H1 (cell line): Measurements from ENCODE around the gene TSHR. TPM values are rescaled to one million over a fixed set of nuclear protein-coding genes. Genes with fewer than 3 reads are reported as not detected.

ENCODE experiments used
- CTCF ChIA-PET: fragments of 300-600 bp; sonication (Branson Sonifier 250); formaldehyde crosslinking; loops from one replicate; lab custom pipeline; 2021; ENCODE audit not compliant: partially characterized antibody; lab: Charles Lee
- POLR2A ChIA-PET: fragments of 300-600 bp; sonication (Branson Sonifier 250); formaldehyde crosslinking; loops from one replicate; lab custom pipeline; 2021; ENCODE audit warnings: inconsistent platforms; ENCODE audit not compliant: partially characterized antibody; lab: Charles Lee
- DNase-seq, 2 experiments: peaks; one replicate each; pipeline versions ENCODE4 v3.0.0 to v3.0.0-alpha.2; 2010 to 2022; ENCODE audit warnings: low spot score in 2 of 2, low read depth in 1 of 2, mixed read lengths in 1 of 2
- FAIRE-seq: peaks from 2 replicates; lab custom pipeline; 2011; peaks lifted over from hg19 to GRCh38; lab: Jason Lieb, UNC
- H2AFZ ChIP-seq: 2 replicates; pipeline ENCODE4 v1.8.1; 2012; ENCODE audit warnings: low read length, inconsistent platforms
- H2AK5ac ChIP-seq: 2 replicates; pipeline ENCODE4 v1.6.1; 2013; ENCODE audit warnings: low read depth, low read length
- H2BK120ac ChIP-seq: replicated peaks from 2 replicates; pipeline ENCODE3; 2013; ENCODE audit warnings: low read depth, low read length, inconsistent platforms
- H2BK12ac ChIP-seq: 2 replicates; pipeline ENCODE4 v1.6.1; 2013; ENCODE audit warnings: low read depth, low read length
- H2BK15ac ChIP-seq: 2 replicates; pipeline ENCODE4 v1.6.1; 2013; ENCODE audit warnings: low read length
- H2BK20ac ChIP-seq: 2 replicates; pipeline ENCODE4 v1.6.1; 2013; ENCODE audit warnings: low read length
- H2BK5ac ChIP-seq: 2 replicates; pipeline ENCODE4 v1.6.1; 2013; ENCODE audit warnings: low read depth, low read length
- H3K14ac ChIP-seq: 2 replicates; pipeline ENCODE4 v1.6.1; 2013; ENCODE audit warnings: inconsistent platforms; ENCODE audit not compliant: insufficient read length
- H3K18ac ChIP-seq: 2 replicates; pipeline ENCODE4 v1.6.1; 2013; ENCODE audit warnings: low read length; ENCODE audit errors: extremely low read depth
- H3K23ac ChIP-seq: 2 replicates; pipeline ENCODE4 v1.6.1; 2013; ENCODE audit warnings: inconsistent platforms; ENCODE audit not compliant: insufficient read length
- H3K23me2 ChIP-seq: 2 replicates; pipeline ENCODE4 v1.6.1; 2013; ENCODE audit warnings: low read depth, low read length
- H3K27ac ChIP-seq: 2 replicates; pipeline ENCODE4 v1.6.1; 2011; ENCODE audit warnings: low read depth, low read length, inconsistent platforms
- H3K27me3 ChIP-seq, 4 experiments: replicated peaks in 1 of 4; 1 replicate in 1 of 4; 2 replicates in 3 of 4; pipeline versions ENCODE4 v1.6.1 to v1.8.1; 2011 to 2013; ENCODE audit warnings: low read length in 3 of 4, mild to moderate bottlenecking in 3 of 4, inconsistent platforms in 2 of 4, mixed read lengths in 2 of 4, moderate library complexity in 1 of 4; ENCODE audit not compliant: control insufficient read depth in 3 of 4, insufficient read depth in 3 of 4; ENCODE audit errors: extremely low read depth in 1 of 4
- H3K36me3 ChIP-seq, 4 experiments: 2 replicates each; pipeline versions ENCODE4 v1.6.1 to v1.8.1; 2011 to 2013; ENCODE audit warnings: mild to moderate bottlenecking in 4 of 4, low read length in 3 of 4, moderate library complexity in 2 of 4, control low read depth in 1 of 4, inconsistent platforms in 1 of 4; ENCODE audit not compliant: insufficient read depth in 4 of 4, control insufficient read depth in 2 of 4
- H3K4ac ChIP-seq: replicated peaks from 2 replicates; pipeline ENCODE3; 2013; ENCODE audit warnings: low read length, low read depth, mixed read lengths, inconsistent platforms; ENCODE audit not compliant: insufficient read length
- H3K4me1 ChIP-seq, 4 experiments: replicated peaks in 1 of 4; 1 replicate in 1 of 4; 2 replicates in 3 of 4; pipeline versions ENCODE4 v1.6.1 to v1.8.1; 2011 to 2013; ENCODE audit warnings: low read length in 3 of 4, inconsistent platforms in 2 of 4, mixed read lengths in 1 of 4; ENCODE audit not compliant: insufficient read depth in 4 of 4, control insufficient read depth in 3 of 4
- H3K4me2 ChIP-seq, 2 experiments: 2 replicates each; pipeline versions ENCODE4 v1.6.1 to v1.8.1; 2011 to 2013; ENCODE audit warnings: low read depth in 2 of 2, low read length in 2 of 2, control low read depth in 1 of 2, inconsistent platforms in 1 of 2, mild to moderate bottlenecking in 1 of 2; ENCODE audit not compliant: insufficient read depth in 1 of 2
- H3K4me3 ChIP-seq, 4 experiments: fragments of 200-600, 300-600 bp in 1 of 4; sonication (generic), shearing (Covaris generic), sonication (Bioruptor Twin) in 1 of 4; 2 replicates each; pipeline versions ENCODE4 v1.5.1 to v1.8.1; 2011 to 2016; ENCODE audit warnings: low read length in 4 of 4, low read depth in 3 of 4, control low read depth in 2 of 4, inconsistent platforms in 2 of 4, mild to moderate bottlenecking in 2 of 4, mixed read lengths in 1 of 4, moderate library complexity in 1 of 4; ENCODE audit not compliant: insufficient read depth in 2 of 4; ENCODE audit errors: extremely low read depth in 1 of 4
- H3K56ac ChIP-seq: replicated peaks from 2 replicates; pipeline ENCODE3; 2013; ENCODE audit warnings: low read depth, mild to moderate bottlenecking, mixed read lengths, low read length, inconsistent platforms; ENCODE audit not compliant: insufficient read length
- H3K79me1 ChIP-seq: 2 replicates; pipeline ENCODE4 v1.6.1; 2013; ENCODE audit warnings: low read depth, low read length, control low read depth
- H3K79me2 ChIP-seq, 2 experiments: 2 replicates each; pipeline versions ENCODE4 v1.6.1 to v1.8.1; 2012 to 2013; ENCODE audit warnings: low read length in 2 of 2, mild to moderate bottlenecking in 2 of 2, inconsistent platforms in 1 of 2; ENCODE audit not compliant: insufficient read depth in 2 of 2, control insufficient read depth in 1 of 2
- H3K9ac ChIP-seq, 4 experiments: replicated peaks in 1 of 4; 1 replicate in 1 of 4; 2 replicates in 3 of 4; pipeline versions ENCODE4 v1.6.1 to v1.8.1; 2011 to 2013; ENCODE audit warnings: low read depth in 3 of 4, low read length in 3 of 4, control low read depth in 2 of 4, mild to moderate bottlenecking in 2 of 4, moderate library complexity in 2 of 4, inconsistent platforms in 1 of 4; ENCODE audit errors: extremely low read depth in 1 of 4
- H3K9me3 ChIP-seq, 2 experiments: 2 replicates each; pipeline versions ENCODE4 v1.6.1 to v1.8.1; 2012 to 2013; ENCODE audit warnings: mild to moderate bottlenecking in 2 of 2, moderate library complexity in 2 of 2, control low read depth in 1 of 2, inconsistent platforms in 1 of 2, low read depth in 1 of 2, low read length in 1 of 2, mixed read lengths in 1 of 2; ENCODE audit not compliant: insufficient read depth in 2 of 2
- H4K20me1 ChIP-seq, 2 experiments: replicated peaks in 1 of 2; 2 replicates each; pipeline versions ENCODE3 to v1.8.1; 2011 to 2013; ENCODE audit warnings: inconsistent platforms in 2 of 2, low read length in 2 of 2, mild to moderate bottlenecking in 1 of 2; ENCODE audit not compliant: insufficient read depth in 2 of 2, control insufficient read depth in 1 of 2
- H4K5ac ChIP-seq: 2 replicates; pipeline ENCODE4 v1.6.1; 2013; ENCODE audit warnings: low read length, low read depth, mixed read lengths, inconsistent platforms; ENCODE audit not compliant: insufficient read length
- H4K8ac ChIP-seq: 2 replicates; pipeline ENCODE4 v1.8.0; 2013; ENCODE audit warnings: mild to moderate bottlenecking, moderate library complexity, low read length, inconsistent platforms; ENCODE audit not compliant: insufficient read depth; ENCODE audit errors: extremely low read depth
- H4K91ac ChIP-seq: replicated peaks from 2 replicates; pipeline ENCODE3; 2013; ENCODE audit warnings: low read length, mixed read lengths, inconsistent platforms; ENCODE audit not compliant: insufficient read length
- POLR2AphosphoS5 ChIP-seq: IDR thresholded peaks from 2 replicates; pipeline ENCODE4 v1.6.1; 2011; ENCODE audit warnings: low read depth, low read length
- WGBS, 2 experiments: shearing (Covaris generic) in 1 of 2; methylation state at CpG; one replicate each; pipeline versions ENCODE4 v1.1.6 to v1.1.7; 2013 to 2015; ENCODE audit warnings: low lambda C conversion rate in 2 of 2, mixed read lengths in 2 of 2, inconsistent platforms in 1 of 2, low coverage in 1 of 2, missing lambda C conversion rate in 1 of 2; ENCODE audit not compliant: insufficient replicate concordance in 2 of 2, insufficient coverage in 1 of 2, insufficient read length in 1 of 2; ENCODE audit errors: extremely low coverage in 1 of 2, missing lambda C conversion rate in 1 of 2; 5-methylcytosine and 5-hydroxymethylcytosine counted together
- polyA plus RNA-seq, 7 experiments: library from polyadenylated mRNA; depleted of rRNA in 3 of 7; stranded (reverse) in 5 of 7; unstranded in 2 of 7; fragments of >200 nt in 5 of 7; fragments of 200-250 nt in 2 of 7; gene quantifications; 1 replicate in 5 of 7; 2 replicates in 1 of 7; 4 replicates in 1 of 7; pipeline versions ENCODE4 v1.2.1 to v1.2.3, GENCODE V29; 2011 to 2013; ENCODE audit warnings: missing spikeins in 2 of 7, mixed read lengths in 2 of 7
- total RNA-seq: library from RNA; stranded (reverse); fragmentation: NEBNext Ultra II Directional; extraction: Animal tissue kit (Norgen Biotek cat#: 25700); gene quantifications from 2 replicates; pipeline ENCODE4 v1.2.1, GENCODE V29; 2021

TSHR gene
- total and polyA plus RNA-seq, 2 of the 8 experiments (the other 6 are each of a cell fraction or from before 2014, with no cell fraction given): 0.27 TPM; not detected in 1

DNA sequence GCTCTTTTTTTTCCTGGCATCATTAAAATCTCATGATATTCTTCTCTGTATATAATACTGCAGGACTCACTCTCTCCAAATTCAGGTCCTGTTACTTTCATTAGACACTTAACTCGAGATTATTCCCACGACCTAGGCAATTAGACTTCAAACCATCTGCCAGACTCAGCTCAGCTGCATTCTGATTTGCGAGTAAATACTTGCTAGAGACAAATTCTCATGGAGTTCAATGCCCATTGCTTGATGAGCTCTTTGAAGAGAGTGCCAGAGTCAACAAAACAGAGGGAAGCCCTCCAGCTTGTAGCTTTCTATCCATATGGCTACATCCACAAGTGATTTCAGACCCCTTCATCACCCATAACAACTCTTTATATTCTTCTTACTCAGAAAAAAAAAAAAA, 177.0 kb downstream of the TSHR start:
- POLR2A ChIA-PET: interaction anchor here (0.6 kb wide), 1 partner anchor 40 kb away, joined by 3 read pairs; no protein-coding TSS in a partner anchor
- no peaks in the 10 kb centered on the region for H3K36me3 ChIP-seq
- H3K4me2 ChIP-seq: no peak overlapping the region
- 75% methylated on average over 3 of the region's 3 CpGs; no CpG with 5 or more reads in 1 of the 2 experiments for WGBS, 2 experiments
- H2BK20ac ChIP-seq: no peak overlapping the region
- H4K20me1 ChIP-seq: no peaks in the 10 kb centered on the region
- no peak overlapping the region for H4K5ac ChIP-seq
- no peaks in the 10 kb centered on the region for H3K79me1 ChIP-seq
- no peak overlapping the region for H4K8ac ChIP-seq
- CTCF ChIA-PET: interaction anchor here (0.8 kb wide), 1 partner anchor 148 kb away, joined by 3 read pairs; no protein-coding TSS in a partner anchor
- no peak overlapping the region for H3K56ac ChIP-seq
- no peak overlapping the region for H2BK5ac ChIP-seq
- no peak overlapping the region for H2AK5ac ChIP-seq
- no peak overlapping the region for H2BK120ac ChIP-seq
- no peak overlapping the region for H3K14ac ChIP-seq
- no peaks in the 10 kb centered on the region; a peak in 1 of 4 replicates for H3K9me3 ChIP-seq
- H2AFZ ChIP-seq: no peak overlapping the region
- H3K4me1 ChIP-seq: no peaks in the 10 kb centered on the region
- no peaks in the 10 kb centered on the region for H3K79me2 ChIP-seq
- no peak overlapping the region for H3K18ac ChIP-seq
- no peak overlapping the region for H3K9ac ChIP-seq
- no peak overlapping the region for H3K23ac ChIP-seq
- H3K27ac ChIP-seq: no peak overlapping the region
- no peak overlapping the region for H2BK15ac ChIP-seq
- no peaks in the 10 kb centered on the region for H3K27me3 ChIP-seq
- H4K91ac ChIP-seq: no peak overlapping the region
- no peak overlapping the region for H3K4ac ChIP-seq
- no peak for DNase-seq
- peaks cover 1% of the 10 kb centered on the region; the same call in 1 of the 2 replicates for H3K23me2 ChIP-seq
- no peak overlapping the region for H2BK12ac ChIP-seq
- FAIRE-seq: no peak
- H3K4me3 ChIP-seq: no peak overlapping the region
- no peak for TF ChIP-seq POLR2AphosphoS5
